SK-N-DZ (cell line): ENCODE data around the gene DIAPH2.

Source experiments
- DNase-seq: peaks from one replicate; pipeline ENCODE4 v3.0.0-alpha.2; 2015; ENCODE audit warnings: low spot score

Gene DIAPH2

GRCh38 chrX:97479106-97479890 lies 794.7 kb downstream of the DIAPH2 start:
- DNase-seq: no peak

GRCh38 chrX:97481228-97481627 lies 796.6 kb downstream of the DIAPH2 start:
- DNase-seq: no peak

- no peak for DNase-seq
These were observed 798.1 kb downstream of the DIAPH2 start for GRCh38 chrX:97482666-97483300.

- no peak for DNase-seq
These were observed 806.0 kb downstream of the DIAPH2 start for GRCh38 chrX:97490656-97491055.

GRCh38 chrX:97494756-97495372 lies 810.2 kb downstream of the DIAPH2 start:
- no peak for DNase-seq

- DNase-seq: no peak
These were observed 813.5 kb downstream of the DIAPH2 start for GRCh38 chrX:97498093-97498492.

- DNase-seq: no peak
These were observed 819.8 kb downstream of the DIAPH2 start for GRCh38 chrX:97504431-97504830.

- no peak for DNase-seq
These were observed 833.1 kb downstream of the DIAPH2 start for GRCh38 chrX:97517763-97518162.

GRCh38 chrX:97522307-97522706 lies 837.7 kb downstream of the DIAPH2 start:
- no peak for DNase-seq

- DNase-seq: no peak
These were observed 839.7 kb downstream of the DIAPH2 start for GRCh38 chrX:97524340-97524739.

- DNase-seq: no peak
These were observed 840.4 kb downstream of the DIAPH2 start for GRCh38 chrX:97524997-97525396.

- DNase-seq: no peak
These were observed 841.3 kb downstream of the DIAPH2 start for GRCh38 chrX:97525981-97526380.

- DNase-seq: no peak
These were observed 843.1 kb downstream of the DIAPH2 start for GRCh38 chrX:97527725-97528124.

GRCh38 chrX:97529536-97530200 lies 845.0 kb downstream of the DIAPH2 start:
- DNase-seq: no peak

GRCh38 chrX:97531825-97532224 lies 847.2 kb downstream of the DIAPH2 start:
- no peak for DNase-seq

- no peak for DNase-seq
These were observed 854.1 kb downstream of the DIAPH2 start for GRCh38 chrX:97538745-97539144.

GRCh38 chrX:97539970-97540519 lies 855.4 kb downstream of the DIAPH2 start:
- DNase-seq: no peak

GRCh38 chrX:97547877-97548578 lies 863.4 kb downstream of the DIAPH2 start:
- no peak for DNase-seq

GRCh38 chrX:97551821-97552220 lies 867.2 kb downstream of the DIAPH2 start:
- no peak for DNase-seq

GRCh38 chrX:97553833-97554232 lies 869.2 kb downstream of the DIAPH2 start:
- no peak for DNase-seq

- no peak for DNase-seq
These were observed 871.7 kb downstream of the DIAPH2 start for GRCh38 chrX:97556359-97556758.
